Caco-2 (cell line): Measurements from ENCODE around the gene LRP8. TPM values are rescaled to one million over a fixed set of nuclear protein-coding genes. Genes with fewer than 3 reads are reported as not detected.
A peak's percentile ranks its signal among the peaks of the same experiment; 100 is the strongest.

Source experiments
- BruUV-seq: library from RNA; stranded (reverse); fragments of 400-500 nt; replicated peaks from 2 replicates; lab custom pipeline; 2021; lab: Mats Ljungman, UMichigan
- CTCF ChIA-PET: fragments of 300-600 bp; sonication (Branson Sonifier 250); formaldehyde crosslinking; loops from one replicate; lab custom pipeline; 2022; ENCODE audit warnings: antibody characterized with exemption; lab: Charles Lee
- POLR2A ChIA-PET: fragments of 300-600 bp; sonication (Branson Sonifier 250); formaldehyde crosslinking; loops from one replicate; lab custom pipeline; 2022; ENCODE audit warnings: antibody characterized with exemption; lab: Charles Lee
- DNase-seq, 2 experiments: peaks; one replicate each; pipeline versions ENCODE4 v3.0.0 to v3.0.0-alpha.2; 2020 to 2022
- H3K27me3 ChIP-seq: replicated peaks from 2 replicates; pipeline ENCODE4 v1.6.0; 2011; ENCODE audit warnings: low read length; ENCODE audit not compliant: control insufficient read depth, insufficient read depth
- H3K36me3 ChIP-seq: 2 replicates; pipeline ENCODE4 v1.5.1; 2011; ENCODE audit warnings: low read length; ENCODE audit not compliant: control insufficient read depth, insufficient read depth
- H3K4me1 ChIP-seq: fragments of 250-450 bp; sonication (Bioruptor Pico); 2 replicates; pipeline ENCODE4 v1.5.1; 2020; ENCODE audit warnings: mild to moderate bottlenecking
- H3K4me3 ChIP-seq: 2 replicates; pipeline ENCODE4 v1.5.1; 2011; ENCODE audit warnings: low read depth, mild to moderate bottlenecking, control low read depth, low read length
- H3K9me3 ChIP-seq: fragments of 250-450 bp; sonication (Bioruptor Pico); 2 replicates; pipeline ENCODE4 v1.5.1; 2020; ENCODE audit warnings: mild to moderate bottlenecking, moderate library complexity
- H3K27ac Mint-ChIP-seq: one replicate; pipeline ENCODE4 v1.8.0; 2022; ENCODE audit warnings: mixed read lengths; ENCODE audit not compliant: unreplicated experiment
- H3K27me3 Mint-ChIP-seq: one replicate; pipeline ENCODE4 v1.8.0; 2022; ENCODE audit warnings: mixed read lengths; ENCODE audit not compliant: insufficient read depth, unreplicated experiment
- H3K36me3 Mint-ChIP-seq: one replicate; pipeline ENCODE4 v1.8.0; 2022; ENCODE audit warnings: mild to moderate bottlenecking, mixed read lengths; ENCODE audit not compliant: insufficient read depth, unreplicated experiment
- H3K4me1 Mint-ChIP-seq: one replicate; pipeline ENCODE4 v1.8.0; 2022; ENCODE audit warnings: low read depth, mixed read lengths; ENCODE audit not compliant: unreplicated experiment
- H3K4me3 Mint-ChIP-seq: one replicate; pipeline ENCODE4 v1.8.0; 2022; ENCODE audit warnings: mild to moderate bottlenecking, moderate library complexity, mixed read lengths; ENCODE audit not compliant: unreplicated experiment
- H3K9me3 Mint-ChIP-seq: one replicate; pipeline ENCODE4 v1.8.0; 2022; ENCODE audit warnings: mixed read lengths; ENCODE audit not compliant: unreplicated experiment
- CTCF ChIP-seq, 2 experiments: fragments of 200-600 bp in 1 of 2; IDR thresholded peaks; 1 replicate in 1 of 2; 2 replicates in 1 of 2; pipeline versions ENCODE4 v1.5.1 to v1.8.0; 2011 to 2022; ENCODE audit warnings: antibody characterized with exemption in 1 of 2, control low read depth in 1 of 2, inconsistent platforms in 1 of 2, low read depth in 1 of 2, low read length in 1 of 2, mild to moderate bottlenecking in 1 of 2, moderate library complexity in 1 of 2; ENCODE audit not compliant: insufficient read depth in 1 of 2, severe bottlenecking in 1 of 2, unreplicated experiment in 1 of 2
- intact Hi-C: fragments of 100-400 bp; cut with micrococcal nuclease; formaldehyde crosslinking; loops from one replicate; pipeline ENCODE4 v1.10.0; 2022; ENCODE audit not compliant: unreplicated experiment
- total RNA-seq: library from RNA; stranded (reverse); gene quantifications from 2 replicates; pipeline ENCODE4 v1.2.3, GENCODE V29; 2022

The LRP8 gene
- total RNA-seq, 1 experiment from 2014 or later: 11.8 TPM

- no peak for DNase-seq
- intact Hi-C loops: no loop called here
- H3K36me3 Mint-ChIP-seq: peaks cover 6% of the 10 kb centered on the region
- Histone ChIP-seq H3K27me3 (no peaks in the 10 kb centered on the region), H3K36me3 (no peaks in the 10 kb centered on the region; the same call in 1 of the 2 replicates), H3K4me1 (peaks cover 15% of the 10 kb centered on the region), H3K9me3 (no peaks in the 10 kb centered on the region), H3K4me3 (no peak overlapping the region)
- peaks cover 28% of the 10 kb centered on the region for H3K4me1 Mint-ChIP-seq
- H3K9me3 Mint-ChIP-seq: no peaks in the 10 kb centered on the region
- H3K27ac Mint-ChIP-seq: peak overlapping the region; percentile 23
- no TSS peak for BruUV-seq
- no peaks in the 10 kb centered on the region for H3K27me3 Mint-ChIP-seq
- ChIA-PET POLR2A (interaction anchor here (0.7 kb wide), 1 partner anchor 19 kb away, joined by 3 read pairs; the partner anchor contains the start of gene MAGOH), CTCF (no interaction called here)
- no peak for TF ChIP-seq CTCF (IDR thresholded peaks at IDR 0.05; ENCODE audit: insufficient read depth in 1 of 2, low read depth in 1 of 2, low read length in 1 of 2, severe bottlenecking in 1 of 2, unreplicated experiment in 1 of 2)
- peak overlapping the region; percentile 9 for H3K4me3 Mint-ChIP-seq
These were observed 71.1 kb downstream of the LRP8 start for GRCh38 chr1:53256511-53257453.

- no peaks in the 10 kb centered on the region for H3K27me3 ChIP-seq
- peaks cover 15% of the 10 kb centered on the region for H3K4me1 ChIP-seq
- Mint-ChIP-seq H3K4me3 (no peak overlapping the region), H3K4me1 (peaks cover 28% of the 10 kb centered on the region), H3K9me3 (no peaks in the 10 kb centered on the region), H3K27me3 (no peaks in the 10 kb centered on the region), H3K36me3 (peaks cover 6% of the 10 kb centered on the region), H3K27ac (no peak overlapping the region)
- no peaks in the 10 kb centered on the region; the same call in 1 of the 2 replicates for H3K36me3 ChIP-seq
- no peak for TF ChIP-seq CTCF (IDR thresholded peaks at IDR 0.05; ENCODE audit: insufficient read depth in 1 of 2, low read depth in 1 of 2, low read length in 1 of 2, severe bottlenecking in 1 of 2, unreplicated experiment in 1 of 2)
- no TSS peak for BruUV-seq
- intact Hi-C loops: no loop called here
- ChIA-PET CTCF (no interaction called here), POLR2A (no interaction called here)
- no peak overlapping the region for H3K4me3 ChIP-seq
- H3K9me3 ChIP-seq: no peaks in the 10 kb centered on the region
- no peak for DNase-seq
These were observed 72.8 kb downstream of the LRP8 start for GRCh38 chr1:53255031-53255430.

GRCh38 chr1:53254011-53254640 is 73.7 kb downstream of the LRP8 start:
- H3K4me3 ChIP-seq: no peak overlapping the region
- H3K27me3 ChIP-seq: no peaks in the 10 kb centered on the region
- no peaks in the 10 kb centered on the region for H3K27me3 Mint-ChIP-seq
- intact Hi-C loops: no loop called here
- DNase-seq: no peak
- H3K9me3 ChIP-seq: no peaks in the 10 kb centered on the region
- H3K9me3 Mint-ChIP-seq: no peaks in the 10 kb centered on the region
- no peak for TF ChIP-seq CTCF (IDR thresholded peaks at IDR 0.05; ENCODE audit: insufficient read depth in 1 of 2, low read depth in 1 of 2, low read length in 1 of 2, severe bottlenecking in 1 of 2, unreplicated experiment in 1 of 2)
- no TSS peak for BruUV-seq
- ChIA-PET POLR2A (no interaction called here), CTCF (no interaction called here)
- H3K36me3 ChIP-seq: no peaks in the 10 kb centered on the region; the same call in 1 of the 2 replicates
- H3K36me3 Mint-ChIP-seq: peaks cover 8% of the 10 kb centered on the region
- peak overlapping the region; percentile 40 for H3K27ac Mint-ChIP-seq
- H3K4me3 Mint-ChIP-seq: no peak overlapping the region
- H3K4me1 Mint-ChIP-seq: peaks cover 28% of the 10 kb centered on the region
- peaks cover 15% of the 10 kb centered on the region for H3K4me1 ChIP-seq
